Measurements from ENCODE around the gene DST. TPM values are rescaled to one million over a fixed set of nuclear protein-coding genes. Genes with fewer than 3 reads are reported as not detected.

The DST gene
- polyA plus RNA-seq, 1 of the 3 experiments (the other 2 are of a cell fraction) = 64.3 TPM

- Histone ChIP-seq H3K36me3 (replicated peaks in 1 of 2; ENCODE audit: control insufficient read depth in 1 of 2, insufficient read depth in 2 of 2, low read length in 1 of 2) (peaks cover 74 to 92% of the 10 kb centered on the region in 2 experiments), H4K20me1 (ENCODE audit: insufficient read depth) (peaks cover 9% of the 10 kb centered on the region; the same call in 1 of the 2 replicates), H3K79me2 (ENCODE audit: insufficient read depth) (peaks cover 19% of the 10 kb centered on the region), H3K27me3 (ENCODE audit: insufficient read depth) (no peaks in the 10 kb centered on the region), H3K9me2 (no peaks in the 10 kb centered on the region), H2AFZ (ENCODE audit: low read depth) (no peak overlapping the region), H3K4me3 (ENCODE audit: low read depth in 2 of 2, low read length in 1 of 2) (no peak overlapping the region), H3K4me2 (no peak overlapping the region), H3K9ac (no peak overlapping the region), H3K9me3 (no peaks in the 10 kb centered on the region), H3K27ac (ENCODE audit: low read depth in 2 of 2, low read length in 1 of 2) (no peak overlapping the region; a peak in 1 of 4 replicates), H3K4me1 (ENCODE audit: control insufficient read depth in 1 of 2, insufficient read depth in 2 of 2, low read depth in 1 of 2, low read length in 1 of 2) (peaks cover 0 to 15% of the 10 kb centered on the region in 2 experiments; a peak in 2 of 4 replicates), H3F3A (replicated peaks; ENCODE audit: insufficient read depth) (peaks cover 18% of the 10 kb centered on the region)
- POLR2A ChIA-PET = no interaction called here
- WGBS (ENCODE audit: low lambda C conversion rate) = 90% methylated on average over 1 of the region's 1 CpG
- CTCF ChIA-PET = no interaction called here
- DNase-seq = no peak
- TF ChIP-seq RXRA (IDR thresholded peaks at IDR 0.05; ENCODE audit: borderline replicate concordance, low read depth) (no peak), YY1 (IDR thresholded peaks at IDR 0.05; ENCODE audit: low read depth) (no peak), ZBTB33 (IDR thresholded peaks at IDR 0.05; ENCODE audit: borderline replicate concordance, low read depth) (no peak), USF2 (IDR thresholded peaks at IDR 0.05; ENCODE audit: borderline replicate concordance, low read depth, low read length) (no peak), RAD21 (IDR thresholded peaks at IDR 0.05; ENCODE audit: low read length) (no peak), PBX3 (IDR thresholded peaks at IDR 0.05) (no peak), CTCF (IDR thresholded peaks at IDR 0.05) (no peak), FOXJ3 (CRISPR knock-in tag; IDR thresholded peaks at IDR 0.05) (no peak), TCF12 (IDR thresholded peaks at IDR 0.05) (no peak), JUND (IDR thresholded peaks at IDR 0.05) (no peak), RCOR1 (IDR thresholded peaks at IDR 0.05; ENCODE audit: low read length) (no peak), MXI1 (IDR thresholded peaks at IDR 0.05; ENCODE audit: low read depth, low read length) (no peak), FOXM1 (IDR thresholded peaks at IDR 0.05; ENCODE audit: low read depth) (no peak), SMC3 (IDR thresholded peaks at IDR 0.05; ENCODE audit: low read depth, low read length) (no peak), EP300 (IDR thresholded peaks at IDR 0.05; ENCODE audit: borderline replicate concordance in 1 of 2, low read depth in 1 of 2, low read length in 1 of 2) (no peak), IRF3 (IDR thresholded peaks at IDR 0.05; ENCODE audit: low read depth, low read length) (no peak), CHD2 (IDR thresholded peaks at IDR 0.05; ENCODE audit: low read length, partially characterized antibody) (no peak), USF1 (IDR thresholded peaks at IDR 0.05; ENCODE audit: borderline replicate concordance, low read depth) (no peak), SIN3A (IDR thresholded peaks at IDR 0.05; ENCODE audit: borderline replicate concordance, low read depth, low read length) (no peak), TEAD4 (IDR thresholded peaks at IDR 0.05; ENCODE audit: borderline replicate concordance, insufficient read depth) (no peak)
Observed at GRCh38 chr6:56478202-56478601, 164.5 kb downstream of the DST start.

Measured in SK-N-SH (cell line).